Dendritic cell treated with granulocyte-macrophage colony-stimulating factor and Interleukin-4, amounts not matched to agents 40 ng/mL and 50 ng/mL, for 4 days (primary cell): ENCODE results near the gene ZNHIT3.
"Not testable (repeated sequence)": the region's sequence is repeated elsewhere in the genome, so short reads cannot be mapped to it uniquely, and the experiment has no call there.

Source experiments
- H3K27ac Mint-ChIP-seq: one replicate; pipeline ENCODE4 v1.8.0; 2022; ENCODE audit warnings: mild to moderate bottlenecking, mixed read lengths
- H3K27me3 Mint-ChIP-seq: one replicate; pipeline ENCODE4 v1.8.0; 2022; ENCODE audit warnings: mild to moderate bottlenecking, mixed read lengths
- H3K36me3 Mint-ChIP-seq: one replicate; pipeline ENCODE4 v1.8.0; 2022; ENCODE audit warnings: low read depth, mixed read lengths
- H3K4me1 Mint-ChIP-seq: one replicate; pipeline ENCODE4 v1.8.0; 2022; ENCODE audit warnings: low read depth, mixed read lengths
- H3K4me3 Mint-ChIP-seq: one replicate; pipeline ENCODE4 v1.8.0; 2022; ENCODE audit warnings: mild to moderate bottlenecking, moderate library complexity, mixed read lengths
- H3K9me3 Mint-ChIP-seq: one replicate; pipeline ENCODE4 v1.8.0; 2022; ENCODE audit warnings: mixed read lengths
- intact Hi-C: fragments of 100-400 bp; cut with micrococcal nuclease; formaldehyde crosslinking; loops from one replicate; pipeline ENCODE4 v1.15.0; 2022

ZNHIT3 gene

GRCh38 chr17:36498155-36498554, 11.7 kb downstream of the ZNHIT3 start:
- Mint-ChIP-seq H3K4me1 (no peaks in the 10 kb centered on the region), H3K9me3 (no peaks in the 10 kb centered on the region), H3K4me3 (no peak overlapping the region), H3K36me3 (peaks cover 91% of the 10 kb centered on the region), H3K27me3 (no peaks in the 10 kb centered on the region), H3K27ac (no peak overlapping the region)
- intact Hi-C loops = no loop called here

- Mint-ChIP-seq H3K36me3 (peaks cover 91% of the 10 kb centered on the region), H3K4me1 (no peaks in the 10 kb centered on the region), H3K9me3 (no peaks in the 10 kb centered on the region), H3K4me3 (no peak overlapping the region), H3K27me3 (no peaks in the 10 kb centered on the region), H3K27ac (no peak overlapping the region)
- intact Hi-C loops = no loop called here
These were observed 12.2 kb downstream of the ZNHIT3 start for GRCh38 chr17:36498560-36499300.

GRCh38 chr17:36500745-36501225, 14.3 kb downstream of the ZNHIT3 start:
- H3K4me3 Mint-ChIP-seq = no peak overlapping the region
- no peaks in the 10 kb centered on the region for H3K27me3 Mint-ChIP-seq
- peaks cover 91% of the 10 kb centered on the region for H3K36me3 Mint-ChIP-seq
- no peak overlapping the region for H3K27ac Mint-ChIP-seq
- no peaks in the 10 kb centered on the region for H3K9me3 Mint-ChIP-seq
- intact Hi-C loops = no loop called here
- no peaks in the 10 kb centered on the region for H3K4me1 Mint-ChIP-seq

GRCh38 chr17:36501351-36501750, 14.9 kb downstream of the ZNHIT3 start:
- Mint-ChIP-seq H3K27ac (no peak overlapping the region), H3K4me3 (no peak overlapping the region), H3K4me1 (no peaks in the 10 kb centered on the region), H3K27me3 (no peaks in the 10 kb centered on the region), H3K36me3 (peaks cover 91% of the 10 kb centered on the region), H3K9me3 (no peaks in the 10 kb centered on the region)
- intact Hi-C loops = no loop called here

GRCh38 chr17:36501963-36502362, 15.5 kb downstream of the ZNHIT3 start:
- Mint-ChIP-seq H3K27me3 (no peaks in the 10 kb centered on the region), H3K36me3 (peaks cover 91% of the 10 kb centered on the region), H3K4me3 (no peak overlapping the region), H3K27ac (no peak overlapping the region), H3K9me3 (no peaks in the 10 kb centered on the region), H3K4me1 (no peaks in the 10 kb centered on the region)
- intact Hi-C loops = no loop called here

GRCh38 chr17:36503456-36504155, 17.1 kb downstream of the ZNHIT3 start:
- no peak overlapping the region for H3K27ac Mint-ChIP-seq
- H3K36me3 Mint-ChIP-seq = peaks cover 87% of the 10 kb centered on the region
- H3K27me3 Mint-ChIP-seq = no peaks in the 10 kb centered on the region
- H3K9me3 Mint-ChIP-seq = no peaks in the 10 kb centered on the region
- H3K4me1 Mint-ChIP-seq = no peaks in the 10 kb centered on the region
- H3K4me3 Mint-ChIP-seq = no peak overlapping the region
- intact Hi-C loops = no loop called here

- intact Hi-C loops = no loop called here
- Mint-ChIP-seq H3K4me1 (no peaks in the 10 kb centered on the region), H3K4me3 (no peak overlapping the region), H3K36me3 (peaks cover 87% of the 10 kb centered on the region), H3K27me3 (no peaks in the 10 kb centered on the region), H3K9me3 (no peaks in the 10 kb centered on the region), H3K27ac (no peak overlapping the region)
These were observed 17.7 kb downstream of the ZNHIT3 start for GRCh38 chr17:36504156-36504545.

GRCh38 chr17:36505171-36505570, 18.7 kb downstream of the ZNHIT3 start:
- Mint-ChIP-seq H3K9me3 (no peaks in the 10 kb centered on the region), H3K27ac (no peak overlapping the region), H3K36me3 (peaks cover 96% of the 10 kb centered on the region), H3K4me1 (no peaks in the 10 kb centered on the region), H3K4me3 (no peak overlapping the region), H3K27me3 (no peaks in the 10 kb centered on the region)
- intact Hi-C loops = no loop called here

GRCh38 chr17:36506249-36506826, 19.9 kb downstream of the ZNHIT3 start:
- H3K9me3 Mint-ChIP-seq = no peaks in the 10 kb centered on the region
- intact Hi-C loops = no loop called here
- H3K4me1 Mint-ChIP-seq = no peaks in the 10 kb centered on the region
- H3K36me3 Mint-ChIP-seq = peaks cover 96% of the 10 kb centered on the region
- H3K27ac Mint-ChIP-seq = no peak overlapping the region
- no peak overlapping the region for H3K4me3 Mint-ChIP-seq
- no peaks in the 10 kb centered on the region for H3K27me3 Mint-ChIP-seq

GRCh38 chr17:36506831-36507230, 20.4 kb downstream of the ZNHIT3 start:
- no peak overlapping the region for H3K27ac Mint-ChIP-seq
- H3K4me3 Mint-ChIP-seq = no peak overlapping the region
- no peaks in the 10 kb centered on the region for H3K4me1 Mint-ChIP-seq
- H3K27me3 Mint-ChIP-seq = no peaks in the 10 kb centered on the region
- intact Hi-C loops = no loop called here
- H3K36me3 Mint-ChIP-seq = peaks cover 96% of the 10 kb centered on the region
- H3K9me3 Mint-ChIP-seq = no peaks in the 10 kb centered on the region

GRCh38 chr17:36507266-36507665, 20.8 kb downstream of the ZNHIT3 start:
- no peak overlapping the region for H3K27ac Mint-ChIP-seq

GRCh38 chr17:36508439-36508838, 22.0 kb downstream of the ZNHIT3 start:
- intact Hi-C loops, H3K27me3 Mint-ChIP-seq, H3K9me3 Mint-ChIP-seq, H3K4me3 Mint-ChIP-seq, H3K4me1 Mint-ChIP-seq, H3K27ac Mint-ChIP-seq: not testable (repeated sequence)
- H3K36me3 Mint-ChIP-seq = peaks cover 96% of the 10 kb centered on the region

More at GRCh38 chr17:36507266-36507665, 20.8 kb downstream of the ZNHIT3 start:
- Mint-ChIP-seq H3K9me3 (no peaks in the 10 kb centered on the region), H3K4me3 (no peak overlapping the region), H3K27me3 (no peaks in the 10 kb centered on the region), H3K36me3 (peaks cover 96% of the 10 kb centered on the region), H3K4me1 (no peaks in the 10 kb centered on the region)
- intact Hi-C loops = no loop called here

- no peaks in the 10 kb centered on the region for H3K9me3 Mint-ChIP-seq
- intact Hi-C loops = no loop called here
- no peaks in the 10 kb centered on the region for H3K4me1 Mint-ChIP-seq
- H3K27me3 Mint-ChIP-seq = no peaks in the 10 kb centered on the region
- H3K27ac Mint-ChIP-seq = no peak overlapping the region
- H3K36me3 Mint-ChIP-seq = peaks cover 96% of the 10 kb centered on the region
- no peak overlapping the region for H3K4me3 Mint-ChIP-seq
These were observed 22.9 kb downstream of the ZNHIT3 start for GRCh38 chr17:36509272-36509985.

GRCh38 chr17:36510636-36511035, 24.2 kb downstream of the ZNHIT3 start:
- intact Hi-C loops = no loop called here
- no peak overlapping the region for H3K27ac Mint-ChIP-seq
- no peak overlapping the region for H3K4me3 Mint-ChIP-seq
- no peaks in the 10 kb centered on the region for H3K9me3 Mint-ChIP-seq
- peaks cover 96% of the 10 kb centered on the region for H3K36me3 Mint-ChIP-seq
- no peaks in the 10 kb centered on the region for H3K27me3 Mint-ChIP-seq
- H3K4me1 Mint-ChIP-seq = no peaks in the 10 kb centered on the region
